Activated CD4-positive, alpha-beta T cell treated with anti-CD3 and anti-CD28 coated beads, Interleukin-2, amount 50 U/mL, for 48 hours (primary cell): Measurements from ENCODE around the gene ABHD12.
"Not testable (repeated sequence)": the region's sequence is repeated elsewhere in the genome, so short reads cannot be mapped to it uniquely, and the experiment has no call there.

Source experiments
- DNase-seq, 2 experiments: peaks; one replicate each; pipeline ENCODE4 v3.0.0-alpha.2; 2020

Gene ABHD12

GRCh38 chr20:25390538-25391528 is at the start of gene ABHD12:
Gene ABHD12 (minus strand): TSS chr20:25390835. CDS start chr20:25390703, 132 bp downstream.
- peak; percentile 94 for DNase-seq

- DNase-seq: no peak
These were observed 48.7 kb upstream of the ABHD12 start for GRCh38 chr20:25439328-25439727.

- no peak for DNase-seq
These were observed 46.5 kb upstream of the ABHD12 start for GRCh38 chr20:25437153-25437581.

GRCh38 chr20:25424536-25424935 is 33.9 kb upstream of the ABHD12 start:
- DNase-seq: no peak

GRCh38 chr20:25422032-25422431 is 31.4 kb upstream of the ABHD12 start:
- no peak for DNase-seq

- no peak for DNase-seq
These were observed 30.5 kb upstream of the ABHD12 start for GRCh38 chr20:25421102-25421501.

- DNase-seq: no peak
These were observed 28.1 kb upstream of the ABHD12 start for GRCh38 chr20:25418776-25419175.

GRCh38 chr20:25408890-25409289 is 18.3 kb upstream of the ABHD12 start:
- DNase-seq: no peak

GRCh38 chr20:25408170-25408547 is 17.5 kb upstream of the ABHD12 start:
- no peak for DNase-seq

- peak; percentile 90 to 94 for DNase-seq
These were observed 16.9 kb upstream of the ABHD12 start, which contains the start of gene GINS1 for GRCh38 chr20:25407311-25408169. Gene GINS1 (plus strand): TSS chr20:25407673. CDS start chr20:25407821, 148 bp downstream.

- no peak for DNase-seq
These were observed 11.9 kb upstream of the ABHD12 start for GRCh38 chr20:25402583-25402982.

GRCh38 chr20:25400291-25400732 is 9.7 kb upstream of the ABHD12 start:
- not testable (repeated sequence) for DNase-seq

GRCh38 chr20:25399037-25399430 is 8.4 kb upstream of the ABHD12 start:
- DNase-seq: no peak

GRCh38 chr20:25398376-25399036 is 7.9 kb upstream of the ABHD12 start:
- no peak for DNase-seq

GRCh38 chr20:25397821-25398220 is 7.2 kb upstream of the ABHD12 start:
- no peak for DNase-seq

GRCh38 chr20:25397096-25397495 is 6.5 kb upstream of the ABHD12 start:
- no peak for DNase-seq

- DNase-seq: no peak
These were observed 4.4 kb upstream of the ABHD12 start for GRCh38 chr20:25394996-25395395.

- no peak for DNase-seq
These were observed 3.6 kb upstream of the ABHD12 start for GRCh38 chr20:25394276-25394675.

GRCh38 chr20:25389858-25390537 is 637 bp downstream of the ABHD12 start:
- DNase-seq: peak; percentile 35 to 40

GRCh38 chr20:25389401-25389857 is 1.2 kb downstream of the ABHD12 start:
- DNase-seq: no peak

- DNase-seq: no peak
These were observed 7.8 kb downstream of the ABHD12 start for GRCh38 chr20:25382704-25383370.
